NB4 (cell line): ENCODE data around the gene HBB.

Source experiments
- MAX ChIP-seq: IDR thresholded peaks from 2 replicates; pipeline ENCODE4 v1.6.1; 2011; ENCODE audit warnings: low read depth, low read length
- POLR2A ChIP-seq: IDR thresholded peaks from 2 replicates; pipeline ENCODE4 v1.6.1; 2011; ENCODE audit warnings: mild to moderate bottlenecking; ENCODE audit not compliant: insufficient read length; ENCODE audit errors: extremely low read depth
- TF ChIP-seq, protein P1 (sequence below): IDR thresholded peaks from one replicate; pipeline ENCODE4 v1.5.1; 2012; ENCODE audit warnings: low read depth, low read length

- TF ChIP-seq, protein P1, sequence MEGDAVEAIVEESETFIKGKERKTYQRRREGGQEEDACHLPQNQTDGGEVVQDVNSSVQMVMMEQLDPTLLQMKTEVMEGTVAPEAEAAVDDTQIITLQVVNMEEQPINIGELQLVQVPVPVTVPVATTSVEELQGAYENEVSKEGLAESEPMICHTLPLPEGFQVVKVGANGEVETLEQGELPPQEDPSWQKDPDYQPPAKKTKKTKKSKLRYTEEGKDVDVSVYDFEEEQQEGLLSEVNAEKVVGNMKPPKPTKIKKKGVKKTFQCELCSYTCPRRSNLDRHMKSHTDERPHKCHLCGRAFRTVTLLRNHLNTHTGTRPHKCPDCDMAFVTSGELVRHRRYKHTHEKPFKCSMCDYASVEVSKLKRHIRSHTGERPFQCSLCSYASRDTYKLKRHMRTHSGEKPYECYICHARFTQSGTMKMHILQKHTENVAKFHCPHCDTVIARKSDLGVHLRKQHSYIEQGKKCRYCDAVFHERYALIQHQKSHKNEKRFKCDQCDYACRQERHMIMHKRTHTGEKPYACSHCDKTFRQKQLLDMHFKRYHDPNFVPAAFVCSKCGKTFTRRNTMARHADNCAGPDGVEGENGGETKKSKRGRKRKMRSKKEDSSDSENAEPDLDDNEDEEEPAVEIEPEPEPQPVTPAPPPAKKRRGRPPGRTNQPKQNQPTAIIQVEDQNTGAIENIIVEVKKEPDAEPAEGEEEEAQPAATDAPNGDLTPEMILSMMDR = no peak
- no peak for TF ChIP-seq MAX
- no peak for TF ChIP-seq POLR2A
Measured at GRCh38 chr11:5247472-5248192, 20.8 kb upstream of the HBB start.
